ENCODE data around the gene ZSCAN32.

DNA sequence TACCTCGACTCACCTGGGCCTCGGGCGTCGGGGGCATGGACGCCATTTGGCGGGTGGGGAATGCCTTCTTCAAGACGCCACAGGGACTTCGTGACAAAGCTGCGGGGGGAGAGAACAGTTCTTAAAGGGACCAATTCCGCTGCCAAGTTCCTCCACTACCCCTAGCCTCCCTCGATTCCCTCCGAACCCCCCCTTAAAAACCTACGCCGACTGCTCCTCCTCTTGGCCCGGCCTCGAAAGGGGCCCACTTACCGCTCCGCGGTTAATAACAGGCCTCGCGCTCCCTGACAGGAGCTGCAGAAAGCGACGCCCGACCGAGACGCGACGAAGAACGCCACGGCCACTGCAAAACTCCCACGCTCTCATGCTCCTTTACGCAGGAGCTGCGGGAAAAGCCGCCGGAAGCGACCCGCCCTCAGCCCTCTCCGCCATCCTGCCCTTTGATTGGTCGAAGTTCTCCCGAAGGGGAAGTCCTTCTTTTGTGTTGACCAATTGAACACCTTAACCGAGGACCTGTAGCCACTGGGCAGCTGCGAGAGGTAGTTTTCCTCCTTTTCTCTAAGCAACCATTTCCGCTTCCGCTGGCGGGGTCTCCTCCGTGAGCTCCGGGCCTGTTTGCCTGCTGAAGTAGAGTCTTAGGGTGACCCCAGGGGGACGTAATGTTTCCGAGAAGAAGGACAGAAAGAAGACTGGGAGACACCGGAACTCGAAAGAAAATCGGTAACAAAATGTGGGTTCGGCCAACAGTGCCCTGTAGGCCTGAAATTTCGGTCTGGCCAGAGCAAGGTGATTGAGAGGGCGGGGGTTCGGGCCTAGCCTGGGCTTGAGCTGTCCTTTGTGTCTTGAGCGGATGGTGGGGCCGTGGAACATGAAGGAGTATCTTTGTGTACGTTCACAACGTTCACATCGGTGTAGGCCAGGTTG lies 42.6 kb upstream of the ZSCAN32 start, which contains the start of the genes NAA60 and ZNF597:
- TF ChIP-seq, protein P1, sequence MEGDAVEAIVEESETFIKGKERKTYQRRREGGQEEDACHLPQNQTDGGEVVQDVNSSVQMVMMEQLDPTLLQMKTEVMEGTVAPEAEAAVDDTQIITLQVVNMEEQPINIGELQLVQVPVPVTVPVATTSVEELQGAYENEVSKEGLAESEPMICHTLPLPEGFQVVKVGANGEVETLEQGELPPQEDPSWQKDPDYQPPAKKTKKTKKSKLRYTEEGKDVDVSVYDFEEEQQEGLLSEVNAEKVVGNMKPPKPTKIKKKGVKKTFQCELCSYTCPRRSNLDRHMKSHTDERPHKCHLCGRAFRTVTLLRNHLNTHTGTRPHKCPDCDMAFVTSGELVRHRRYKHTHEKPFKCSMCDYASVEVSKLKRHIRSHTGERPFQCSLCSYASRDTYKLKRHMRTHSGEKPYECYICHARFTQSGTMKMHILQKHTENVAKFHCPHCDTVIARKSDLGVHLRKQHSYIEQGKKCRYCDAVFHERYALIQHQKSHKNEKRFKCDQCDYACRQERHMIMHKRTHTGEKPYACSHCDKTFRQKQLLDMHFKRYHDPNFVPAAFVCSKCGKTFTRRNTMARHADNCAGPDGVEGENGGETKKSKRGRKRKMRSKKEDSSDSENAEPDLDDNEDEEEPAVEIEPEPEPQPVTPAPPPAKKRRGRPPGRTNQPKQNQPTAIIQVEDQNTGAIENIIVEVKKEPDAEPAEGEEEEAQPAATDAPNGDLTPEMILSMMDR (IDR thresholded peaks at IDR 0.05): no peak
- TF ChIP-seq POLR2A (IDR thresholded peaks at IDR 0.05): no peak

Data from lower leg skin (tissue), 3 donors.